ENCODE results near the gene PDE4C. TPM values are rescaled to one million over a fixed set of nuclear protein-coding genes. Genes with fewer than 3 reads are reported as not detected.

The PDE4C gene
- total and polyA plus RNA-seq, 9 of the 15 experiments (the other 6 are each of a cell fraction or from before 2014, with no cell fraction given): 0.04 to 0.91 (median 0.20) TPM; not detected in 1

GRCh38 chr19:18230941-18231734, 4.9 kb upstream of the PDE4C start:
- H2AFZ ChIP-seq (ENCODE audit: low read depth, low read length): no peak overlapping the region
- no peaks in the 10 kb centered on the region for H3K9me3 ChIP-seq (replicated peaks; ENCODE audit: control insufficient read depth, insufficient read depth, low read depth, low read length)
- peaks cover 5% of the 10 kb centered on the region; the same call in 1 of the 2 replicates for H4K20me1 ChIP-seq (replicated peaks; ENCODE audit: control insufficient read depth, insufficient read depth, low read length)
- 13% methylated on average over 18 of the region's 18 CpGs for WGBS (ENCODE audit: insufficient coverage, low coverage, missing lambda C conversion rate)
- no peak for FAIRE-seq
- H3K4me2 ChIP-seq (ENCODE audit: insufficient read depth, low read length): no peak overlapping the region
- no peak overlapping the region for H3K27ac ChIP-seq (ENCODE audit: extremely low read depth, low read depth, low read length)
- H3K27me3 ChIP-seq (ENCODE audit: control insufficient read depth in 2 of 2, insufficient read depth in 2 of 2, low read length in 2 of 2): peaks cover 0 to 4% of the 10 kb centered on the region in 2 experiments; a peak in 2 of 5 replicates
- in situ Hi-C loops (cut with MboI) (no loop called here), intact Hi-C loops (cut with micrococcal nuclease) (no loop called here)
- peaks cover 6% of the 10 kb centered on the region for H3K9me1 ChIP-seq (ENCODE audit: control insufficient read depth, insufficient read depth, low read length)
- no peaks in the 10 kb centered on the region for H3K79me2 ChIP-seq (ENCODE audit: control insufficient read depth, insufficient read depth, low read length)
- no peak for ATAC-seq
- ChIA-PET CTCF (ENCODE audit: low intra/inter-chr PET ratio) (no interaction called here), POLR2A (interaction anchor here (0.6 to 1.4 kb wide), 3 partner anchors 9 to 94 kb away, joined by 3 read pairs; no protein-coding TSS in a partner anchor)
- peaks cover 15 to 32% of the 10 kb centered on the region in 2 experiments; a peak in 4 of 5 replicates for H3K4me1 ChIP-seq (replicated peaks in 1 of 2; ENCODE audit: control insufficient read depth in 2 of 2, insufficient read depth in 2 of 2, low read length in 2 of 2)
- peak in 1 of 4 experiments; percentile 34 for DNase-seq (ENCODE audit: extremely low read depth in 1 of 4, low spot score in 3 of 4)
- peak overlapping the region in 1 of 2 experiments; percentile 69; a peak in 2 of 4 replicates for H3K9ac ChIP-seq (ENCODE audit: insufficient read depth in 1 of 2, low read depth in 2 of 2, low read length in 2 of 2)
- BruUV-seq (replicated peaks): no TSS peak
- H3K4me3 ChIP-seq: no peak overlapping the region; the same call in 1 of the 2 replicates
- no peaks in the 10 kb centered on the region for H3K36me3 ChIP-seq (ENCODE audit: control insufficient read depth, insufficient read depth, low read length)
- TF ChIP-seq BHLHE40 (IDR thresholded peaks at IDR 0.05; ENCODE audit: low read length): peak; percentile 59; the same call in 1 of the 2 replicates
- TF ChIP-seq ATF3 (IDR thresholded peaks at IDR 0.05): peak; percentile 38
- no peak for TF ChIP-seq ATF3 (CRISPR knock-in tag; conservative IDR thresholded peaks at IDR 0.05)
- peak; percentile 49 to 51; a peak in 3 of 4 replicates for TF ChIP-seq NRF1 (conservative IDR thresholded peaks at IDR 0.05 in 1 of 2, IDR thresholded peaks at IDR 0.05 in 1 of 2)
- no peak for TF ChIP-seq ESRRB (CRISPR knock-in tag; IDR thresholded peaks at IDR 0.05; ENCODE audit: borderline replicate concordance)
- no peak for TF ChIP-seq JUN (IDR thresholded peaks at IDR 0.05; ENCODE audit: borderline replicate concordance, low read depth, low read length)
- TF ChIP-seq JUN (CRISPR knock-in tag; IDR thresholded peaks at IDR 0.05; ENCODE audit: borderline replicate concordance): 0 out of 2 replicates have a peak, but pooled peaks have one; percentile 37
- no peak for TF ChIP-seq PATZ1 (CRISPR knock-in tag; IDR thresholded peaks at IDR 0.05; ENCODE audit: borderline replicate concordance)
- TF ChIP-seq ARID1B (IDR thresholded peaks at IDR 0.05): no peak
- no peak for TF ChIP-seq ZNF449 (CRISPR knock-in tag; IDR thresholded peaks at IDR 0.05)
- TF ChIP-seq E2F3 (CRISPR knock-in tag; IDR thresholded peaks at IDR 0.05): no peak
- no peak for TF ChIP-seq TBP (optimal IDR thresholded peaks at IDR 0.05; ENCODE audit: low read depth, low read length)
- no peak for TF ChIP-seq ZBTB8A (IDR thresholded peaks at IDR 0.05; ENCODE audit: partially characterized antibody)
- no peak for TF ChIP-seq POLR2AphosphoS2 (IDR thresholded peaks at IDR 0.05; ENCODE audit: low read length)
- no peak for TF ChIP-seq ZNF354B (CRISPR knock-in tag; IDR thresholded peaks at IDR 0.05)
- TF ChIP-seq MAX (CRISPR knock-in tag; IDR thresholded peaks at IDR 0.05): peak; percentile 37
